Omental fat pad (tissue), 4 donors: ENCODE measurements around the gene NPNT. TPM values are rescaled to one million over a fixed set of nuclear protein-coding genes. Genes with fewer than 3 reads are reported as not detected.
"Not testable (repeated sequence)": the region's sequence is repeated elsewhere in the genome, so short reads cannot be mapped to it uniquely, and the experiment has no call there.

Experiments
- ATAC-seq: fragments of 150-250 bp; one replicate; pipeline ENCODE4 v1.9.1; 2016; ENCODE audit warnings: mild to moderate bottlenecking, moderate library complexity; ENCODE audit not compliant: low FRiP score
- DNase-seq: peaks from one replicate; pipeline ENCODE4 v3.0.0-alpha.2; 2019; ENCODE audit warnings: low spot score
- total RNA-seq, 4 donors: library from RNA; depleted of rRNA; stranded (reverse); fragments of >200 nt; gene quantifications; one replicate each; pipeline ENCODE4 v1.1.0, GENCODE V29; 2016
- TF ChIP-seq, protein P1 (sequence below), 3 donors: fragments of 450-650 bp; IDR thresholded peaks; one replicate each; pipeline ENCODE4 v1.5.1; 2016 to 2017; ENCODE audit warnings: antibody characterized with exemption in 3 of 3, mild to moderate bottlenecking in 3 of 3, moderate library complexity in 2 of 3

NPNT gene
- 10 to 100 TPM in 3 of 4 donors, 1 to 10 TPM in 1; 7.4 to 40.6 (median 23.2) TPM for total RNA-seq

GRCh38 chr4:105894660-105895582, at the start of gene NPNT:
Gene NPNT, plus strand, starts transcription at chr4:105895471. Its CDS starts 182 bp downstream, at chr4:105895653.
- ATAC-seq (peak; percentile 76), DNase-seq (no peak)
- TF ChIP-seq, protein P1, sequence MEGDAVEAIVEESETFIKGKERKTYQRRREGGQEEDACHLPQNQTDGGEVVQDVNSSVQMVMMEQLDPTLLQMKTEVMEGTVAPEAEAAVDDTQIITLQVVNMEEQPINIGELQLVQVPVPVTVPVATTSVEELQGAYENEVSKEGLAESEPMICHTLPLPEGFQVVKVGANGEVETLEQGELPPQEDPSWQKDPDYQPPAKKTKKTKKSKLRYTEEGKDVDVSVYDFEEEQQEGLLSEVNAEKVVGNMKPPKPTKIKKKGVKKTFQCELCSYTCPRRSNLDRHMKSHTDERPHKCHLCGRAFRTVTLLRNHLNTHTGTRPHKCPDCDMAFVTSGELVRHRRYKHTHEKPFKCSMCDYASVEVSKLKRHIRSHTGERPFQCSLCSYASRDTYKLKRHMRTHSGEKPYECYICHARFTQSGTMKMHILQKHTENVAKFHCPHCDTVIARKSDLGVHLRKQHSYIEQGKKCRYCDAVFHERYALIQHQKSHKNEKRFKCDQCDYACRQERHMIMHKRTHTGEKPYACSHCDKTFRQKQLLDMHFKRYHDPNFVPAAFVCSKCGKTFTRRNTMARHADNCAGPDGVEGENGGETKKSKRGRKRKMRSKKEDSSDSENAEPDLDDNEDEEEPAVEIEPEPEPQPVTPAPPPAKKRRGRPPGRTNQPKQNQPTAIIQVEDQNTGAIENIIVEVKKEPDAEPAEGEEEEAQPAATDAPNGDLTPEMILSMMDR (IDR thresholded peaks at IDR 0.05), result no peak

DNA sequence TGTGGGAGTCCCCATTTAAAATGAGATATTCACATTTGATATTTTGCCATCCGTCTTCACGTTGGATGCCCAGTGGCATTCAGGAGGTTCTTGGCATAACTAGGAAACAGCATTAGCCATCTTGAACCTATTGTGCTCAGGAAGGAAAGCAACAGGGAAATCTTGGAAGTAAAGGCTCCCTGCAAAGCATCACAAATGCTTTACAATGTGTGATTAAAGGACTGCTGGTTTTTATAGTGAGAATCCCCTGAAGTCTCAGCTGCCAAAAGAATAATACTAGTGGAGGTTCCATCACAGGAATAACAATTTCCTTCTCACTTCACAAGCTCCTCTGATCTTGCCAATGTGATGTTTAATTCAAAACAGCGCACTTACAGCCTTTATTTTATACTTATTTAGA, 49.7 kb upstream of the NPNT start:
- TF ChIP-seq, protein P1 (IDR thresholded peaks at IDR 0.05), result no peak
- no peak for DNase-seq
- ATAC-seq, result no peak

DNA sequence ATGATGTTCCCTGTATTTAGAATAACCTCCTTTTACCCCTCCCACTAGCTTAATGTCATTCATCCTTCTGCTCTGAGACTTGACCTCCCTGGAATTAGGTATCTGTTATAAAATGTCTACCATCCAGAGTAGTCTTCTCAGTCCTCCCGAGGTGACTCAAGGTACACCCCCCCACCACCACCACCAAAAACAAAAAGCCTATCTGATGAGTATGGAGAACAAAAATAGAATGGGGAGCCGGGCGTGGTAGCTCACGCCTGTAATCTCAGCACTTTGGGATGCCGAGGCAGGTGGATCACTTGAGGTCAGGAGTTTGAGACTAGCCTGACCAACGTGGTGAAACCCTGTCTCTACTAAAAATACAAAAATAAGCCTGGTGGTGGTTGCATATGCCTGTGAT, 46.9 kb upstream of the NPNT start:
- not testable (repeated sequence) for ATAC-seq, DNase-seq

- TF ChIP-seq, protein P1 (IDR thresholded peaks at IDR 0.05), result no peak
- DNase-seq (no peak), ATAC-seq (no peak)
Observed at GRCh38 chr4:105851196-105851595, 44.1 kb upstream of the NPNT start.

GRCh38 chr4:105852230-105852629, 43.0 kb upstream of the NPNT start:
- ATAC-seq, DNase-seq: not testable (repeated sequence)

DNA sequence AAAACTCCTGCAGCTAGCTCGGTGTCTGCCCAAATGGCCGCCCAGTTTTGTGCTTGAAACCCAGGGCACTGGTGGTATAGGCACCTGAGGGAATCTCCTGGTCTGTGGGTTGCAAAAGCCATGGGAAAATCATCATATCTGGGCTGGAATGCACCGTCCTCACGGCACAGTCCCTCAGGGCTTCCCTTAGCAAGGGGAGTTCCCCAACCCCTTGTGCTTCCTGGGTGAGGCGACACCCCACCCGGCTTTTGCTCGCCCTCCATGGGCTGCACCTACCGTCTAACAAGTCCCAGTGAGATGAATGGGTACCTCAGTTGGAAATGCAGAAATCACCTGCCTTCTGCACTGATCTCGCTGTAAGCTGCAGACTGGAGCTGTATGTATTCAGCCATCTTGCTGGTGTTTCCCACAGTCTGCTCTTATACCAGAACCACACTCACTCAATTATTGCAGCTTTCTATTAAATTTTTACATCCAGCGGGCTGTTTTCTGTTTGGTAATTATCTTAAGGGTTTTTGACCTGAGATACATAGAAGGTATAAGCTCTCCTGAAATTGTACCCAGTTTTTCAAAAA, 36.7 kb upstream of the NPNT start:
- DNase-seq (no peak), ATAC-seq (no peak)
- TF ChIP-seq, protein P1 (IDR thresholded peaks at IDR 0.05), result no peak

GRCh38 chr4:105859233-105859632, 36.0 kb upstream of the NPNT start:
- TF ChIP-seq, protein P1 (IDR thresholded peaks at IDR 0.05), result no peak
- ATAC-seq (no peak), DNase-seq (no peak)

- DNase-seq, result no peak
- ATAC-seq, result no peak
- TF ChIP-seq, protein P1 (IDR thresholded peaks at IDR 0.05), result no peak
Observed at GRCh38 chr4:105870963-105871362, 24.3 kb upstream of the NPNT start.
